Thyroid gland (tissue), 4 donors: ENCODE measurements around the gene CD180. TPM values are rescaled to one million over a fixed set of nuclear protein-coding genes. Genes with fewer than 3 reads are reported as not detected.
"Not testable (repeated sequence)": the region's sequence is repeated elsewhere in the genome, so short reads cannot be mapped to it uniquely, and the experiment has no call there.

ENCODE experiments used
- DNase-seq, 2 donors: peaks; one replicate each; pipeline ENCODE4 v3.0.0-alpha.2; 2019
- H3K27ac ChIP-seq, 3 donors: fragments of 200-600 bp; sonication (generic); 1 replicate in 2 of 3; 2 replicates in 1 of 3; pipeline ENCODE4 v1.5.1; 2016 to 2019; ENCODE audit warnings: mild to moderate bottlenecking in 1 of 3, moderate library complexity in 1 of 3
- H3K27me3 ChIP-seq: fragments of 200-600 bp; sonication (generic); one replicate; pipeline ENCODE4 v1.5.1; 2019
- H3K36me3 ChIP-seq, 2 donors: fragments of 200-600 bp; sonication (generic); one replicate each; pipeline ENCODE4 v1.5.1; 2016 to 2019
- H3K4me1 ChIP-seq, 2 donors: fragments of 200-600 bp; sonication (generic); one replicate each; pipeline ENCODE4 v1.5.1; 2017 to 2019
- H3K4me3 ChIP-seq, 3 donors: fragments of 200-600 bp; sonication (generic); replicated peaks in 1 of 3; 1 replicate in 2 of 3; 2 replicates in 1 of 3; pipeline ENCODE4 v1.5.1; 2016; ENCODE audit warnings: mild to moderate bottlenecking in 1 of 3
- H3K9me3 ChIP-seq: fragments of 200-600 bp; sonication (generic); one replicate; pipeline ENCODE4 v1.5.1; 2017
- CTCF ChIP-seq, 6 experiments: fragments of 200-600 bp in 3 of 6; fragments of 450-650 bp in 3 of 6; sonication (generic) in 3 of 6; IDR thresholded peaks; one replicate each; pipeline ENCODE4 v1.5.1; 2016 to 2019; ENCODE audit warnings: antibody characterized with exemption in 6 of 6, mild to moderate bottlenecking in 2 of 6, inconsistent platforms in 1 of 6, moderate library complexity in 1 of 6
- POLR2A ChIP-seq, 2 donors: fragments of 450-650 bp; IDR thresholded peaks; one replicate each; pipeline ENCODE4 v1.6.1; 2017; ENCODE audit warnings: antibody characterized with exemption in 2 of 2, mild to moderate bottlenecking in 2 of 2, moderate library complexity in 1 of 2
- WGBS, 2 donors: methylation state at CpG; one replicate each; pipeline ENCODE4 v1.1.5; 2017; 5-methylcytosine and 5-hydroxymethylcytosine counted together
- intact Hi-C: fragments of 100-400 bp; cut with DNase I; formaldehyde crosslinking; loops from one replicate; pipeline ENCODE4 v1.15.1; 2023
- total RNA-seq, 4 donors: library from RNA; depleted of rRNA; stranded (reverse); fragments of >200 nt; gene quantifications; one replicate each; pipeline ENCODE4 v1.2.3, GENCODE V29; 2016

Gene CD180
- total RNA-seq, 4 donors from 2014 or later, result 0.20 to 1.1 (median 0.61) TPM

DNA sequence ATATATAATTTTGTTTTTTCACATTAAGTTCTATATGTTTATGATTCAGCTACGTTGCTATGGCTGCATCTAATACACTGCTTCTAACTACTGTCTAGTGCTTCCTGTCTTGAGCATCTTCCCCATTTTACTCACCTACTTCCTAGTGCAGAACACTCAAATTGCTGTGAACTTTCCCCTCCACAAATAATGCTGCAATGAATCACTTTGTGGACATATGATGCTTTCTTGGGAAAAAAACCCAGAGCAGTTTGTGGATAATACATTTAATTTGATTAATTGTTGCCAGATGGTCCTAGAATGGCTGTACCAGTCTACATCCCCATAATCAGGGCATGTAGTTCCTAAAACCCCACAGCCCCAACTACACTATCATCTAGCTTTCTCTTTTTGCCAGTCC, 18.5 kb downstream of the CD180 start:
- no peaks in the 10 kb centered on the region for H3K36me3 ChIP-seq
- TF ChIP-seq POLR2A (IDR thresholded peaks at IDR 0.05) (no peak), CTCF (IDR thresholded peaks at IDR 0.05) (no peak)
- H3K4me3 ChIP-seq, result no peak overlapping the region
- intact Hi-C loops, result no loop called here
- H3K27me3 ChIP-seq, result no peaks in the 10 kb centered on the region
- peaks cover 4 to 14% of the 10 kb centered on the region in 2 donors for H3K4me1 ChIP-seq
- no peaks in the 10 kb centered on the region for H3K9me3 ChIP-seq
- WGBS, 2 donors, result 78 to 87% methylated on average over 1 of the region's 1 CpG
- H3K27ac ChIP-seq, result no peak overlapping the region
- no peak for DNase-seq

DNA sequence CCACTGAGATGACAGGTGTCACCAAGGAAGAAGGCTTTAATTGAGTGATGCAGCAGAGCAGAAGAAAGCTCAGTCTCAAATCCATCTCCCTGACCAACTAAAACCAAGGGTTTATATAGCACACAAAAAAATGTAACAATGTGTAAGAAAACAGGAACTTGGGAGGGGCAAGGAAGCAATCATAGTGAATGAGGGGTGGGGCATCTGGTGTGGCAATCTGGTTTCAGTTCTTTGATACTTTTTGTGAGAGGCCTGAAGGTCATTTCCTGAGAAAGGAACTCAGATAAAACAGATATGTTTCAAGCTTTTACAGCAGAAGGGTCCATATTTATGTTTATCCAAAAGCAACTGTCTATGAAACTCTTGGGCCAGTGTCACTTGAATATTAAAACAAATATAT, 19.7 kb downstream of the CD180 start:
- H3K27me3 ChIP-seq, result no peaks in the 10 kb centered on the region
- no peak overlapping the region for H3K4me3 ChIP-seq
- DNase-seq, result no peak
- no peak overlapping the region for H3K27ac ChIP-seq
- no peaks in the 10 kb centered on the region for H3K9me3 ChIP-seq
- intact Hi-C loops, result no loop called here
- TF ChIP-seq POLR2A (IDR thresholded peaks at IDR 0.05) (no peak), CTCF (IDR thresholded peaks at IDR 0.05) (no peak)
- peaks cover 4 to 8% of the 10 kb centered on the region in 2 donors for H3K4me1 ChIP-seq
- no peaks in the 10 kb centered on the region for H3K36me3 ChIP-seq

GRCh38 chr5:67173959-67174358, 22.6 kb downstream of the CD180 start:
- intact Hi-C loops, result no loop called here

GRCh38 chr5:67173351-67173750, 23.2 kb downstream of the CD180 start:
- intact Hi-C loops, H3K9me3 ChIP-seq, DNase-seq, H3K36me3 ChIP-seq, H3K27me3 ChIP-seq, H3K4me1 ChIP-seq, H3K27ac ChIP-seq, H3K4me3 ChIP-seq: not testable (repeated sequence)
- WGBS, 2 donors, result 38 to 100% methylated on average over 1 of the region's 2 CpGs

More at GRCh38 chr5:67173959-67174358, 22.6 kb downstream of the CD180 start:
- no peak overlapping the region for H3K27ac ChIP-seq
- TF ChIP-seq POLR2A (IDR thresholded peaks at IDR 0.05) (no peak), CTCF (IDR thresholded peaks at IDR 0.05) (no peak)
- no peaks in the 10 kb centered on the region for H3K36me3 ChIP-seq
- peaks cover 0 to 7% of the 10 kb centered on the region in 2 donors for H3K4me1 ChIP-seq
- H3K27me3 ChIP-seq, result no peaks in the 10 kb centered on the region
- DNase-seq, result no peak
- no peaks in the 10 kb centered on the region for H3K9me3 ChIP-seq
- 93 to 95% methylated on average over 1 of the region's 1 CpG for WGBS, 2 donors
- no peak overlapping the region for H3K4me3 ChIP-seq

DNA sequence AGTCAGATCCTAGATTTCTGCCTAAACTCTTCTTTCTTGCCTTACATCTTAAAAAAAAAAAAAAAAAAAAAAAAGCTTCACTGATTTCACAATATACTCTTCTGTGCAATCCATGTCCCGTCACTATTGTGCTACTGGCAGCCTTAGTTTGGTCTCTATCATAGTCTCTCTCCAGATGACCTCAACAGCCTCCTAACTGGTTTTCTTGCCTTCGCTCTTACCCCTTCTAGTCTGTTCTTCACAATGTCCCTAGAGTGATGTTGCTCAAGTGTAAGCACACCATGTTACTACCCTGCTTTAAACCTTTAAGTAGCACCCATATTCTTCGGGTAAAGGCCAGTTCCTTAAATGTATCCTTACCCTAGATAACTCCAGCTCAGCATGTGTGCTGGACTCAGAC, 25.8 kb downstream of the CD180 start:
- intact Hi-C loops, result no loop called here
- H3K4me1 ChIP-seq, result peaks cover 10 to 19% of the 10 kb centered on the region in 2 donors
- no peaks in the 10 kb centered on the region for H3K36me3 ChIP-seq
- DNase-seq, result no peak
- no peak overlapping the region for H3K4me3 ChIP-seq
- WGBS, 2 donors, result 87 to 96% methylated on average over 3 of the region's 3 CpGs
- H3K27me3 ChIP-seq, result no peaks in the 10 kb centered on the region
- TF ChIP-seq CTCF (IDR thresholded peaks at IDR 0.05) (no peak), POLR2A (IDR thresholded peaks at IDR 0.05) (no peak)
- no peaks in the 10 kb centered on the region for H3K9me3 ChIP-seq
- H3K27ac ChIP-seq, result no peak overlapping the region

DNA sequence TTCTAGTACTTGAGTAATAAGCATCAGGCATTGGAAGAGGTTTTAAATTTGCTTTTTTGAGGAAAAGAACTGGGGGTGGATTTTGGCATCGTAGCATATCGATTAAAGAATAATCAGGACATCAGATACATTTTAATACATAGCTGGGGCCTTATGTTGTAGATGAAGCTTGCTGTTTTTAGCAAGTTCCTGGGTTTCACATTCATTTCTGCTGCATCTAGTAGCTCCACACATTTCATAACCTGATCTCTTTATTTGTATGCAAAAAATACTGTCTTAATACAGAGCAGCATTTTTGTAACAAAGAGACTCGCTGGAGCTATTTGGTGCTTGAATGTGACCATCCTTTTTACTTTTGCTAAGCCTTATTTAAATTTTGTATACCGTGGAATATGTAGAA, 28.5 kb downstream of the CD180 start:
- H3K4me3 ChIP-seq, result no peak overlapping the region
- no peak overlapping the region for H3K27ac ChIP-seq
- intact Hi-C loops, result no loop called here
- TF ChIP-seq CTCF (IDR thresholded peaks at IDR 0.05) (no peak), POLR2A (IDR thresholded peaks at IDR 0.05) (no peak)
- no peaks in the 10 kb centered on the region for H3K27me3 ChIP-seq
- peaks cover 13 to 14% of the 10 kb centered on the region in 2 donors for H3K36me3 ChIP-seq
- H3K4me1 ChIP-seq, result peaks cover 10 to 20% of the 10 kb centered on the region in 2 donors
- 93 to 95% methylated on average over 4 of the region's 4 CpGs for WGBS, 2 donors
- no peaks in the 10 kb centered on the region for H3K9me3 ChIP-seq
- DNase-seq, result no peak
